Stimulated activated CD4-positive, alpha-beta T cell treated with anti-CD3 and anti-CD28 coated beads, TNF-alpha, amount 100 ng/mL, for 4 hours (primary cell): ENCODE measurements around the gene NAPG.
A peak's percentile ranks its signal among the peaks of the same experiment; 100 is the strongest.
"Not testable (repeated sequence)": the region's sequence is repeated elsewhere in the genome, so short reads cannot be mapped to it uniquely, and the experiment has no call there.

ENCODE experiments used
- DNase-seq, 3 experiments: peaks; one replicate each; pipeline ENCODE4 v3.0.0-alpha.2; 2020; ENCODE audit warnings: low read depth in 3 of 3

NAPG gene

GRCh38 chr18:10514082-10514481, 11.7 kb upstream of the NAPG start:
- no peak for DNase-seq

GRCh38 chr18:10514601-10515000, 11.2 kb upstream of the NAPG start:
- no peak for DNase-seq

- no peak for DNase-seq
Observed at GRCh38 chr18:10515456-10515855, 10.4 kb upstream of the NAPG start.

GRCh38 chr18:10516078-10516477, 9.7 kb upstream of the NAPG start:
- DNase-seq: no peak

DNA sequence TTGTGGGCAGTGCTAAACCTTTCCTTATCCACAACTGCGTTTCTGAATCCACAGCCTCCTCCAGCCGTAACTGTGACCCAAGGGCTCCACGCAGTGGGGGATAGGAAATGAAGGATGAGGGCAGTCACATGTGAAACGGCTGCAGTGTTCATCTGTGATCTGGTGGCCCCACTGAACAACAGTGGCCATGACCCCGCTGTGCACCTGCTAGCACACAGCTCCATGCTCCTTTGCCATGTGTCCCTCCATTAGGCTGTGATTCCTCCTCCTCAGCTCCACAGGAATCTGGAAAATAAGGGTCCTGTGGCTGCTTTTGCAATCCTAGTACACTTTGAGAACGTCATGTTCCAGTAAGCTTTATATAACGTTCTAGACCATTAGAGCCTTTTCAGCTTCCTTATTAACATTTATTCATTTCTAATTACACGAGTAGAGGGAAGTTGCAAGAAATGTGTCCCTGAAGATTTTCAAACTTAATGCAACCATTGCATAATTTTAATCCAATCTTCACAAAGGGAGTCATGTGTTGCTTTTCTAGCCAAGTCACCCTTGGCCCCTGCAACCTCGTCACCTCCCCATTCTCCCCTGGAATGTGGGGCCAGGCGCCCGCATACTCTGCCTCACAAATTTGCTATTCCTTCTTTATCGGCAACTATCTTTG, 7.1 kb upstream of the NAPG start:
- no peak for DNase-seq

DNA sequence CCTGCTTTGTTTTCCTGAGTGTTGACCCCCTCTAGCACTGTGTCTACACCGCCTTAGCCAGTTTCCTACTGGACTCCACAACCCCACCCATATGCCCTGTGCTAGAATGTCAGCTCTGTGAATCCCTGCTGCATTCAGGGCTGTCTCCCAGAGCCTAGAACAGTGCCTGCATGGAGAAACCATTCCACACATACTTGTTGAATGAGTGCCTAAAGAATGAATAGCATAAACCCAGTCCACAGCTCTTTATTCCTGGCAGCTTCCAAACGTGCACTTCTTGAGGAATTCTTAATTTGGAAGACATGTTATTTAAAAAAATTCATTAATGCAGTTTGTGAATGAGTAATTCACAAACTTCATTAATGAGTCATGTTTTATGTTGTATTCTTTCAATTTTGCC, 6.5 kb upstream of the NAPG start:
- DNase-seq: no peak

DNA sequence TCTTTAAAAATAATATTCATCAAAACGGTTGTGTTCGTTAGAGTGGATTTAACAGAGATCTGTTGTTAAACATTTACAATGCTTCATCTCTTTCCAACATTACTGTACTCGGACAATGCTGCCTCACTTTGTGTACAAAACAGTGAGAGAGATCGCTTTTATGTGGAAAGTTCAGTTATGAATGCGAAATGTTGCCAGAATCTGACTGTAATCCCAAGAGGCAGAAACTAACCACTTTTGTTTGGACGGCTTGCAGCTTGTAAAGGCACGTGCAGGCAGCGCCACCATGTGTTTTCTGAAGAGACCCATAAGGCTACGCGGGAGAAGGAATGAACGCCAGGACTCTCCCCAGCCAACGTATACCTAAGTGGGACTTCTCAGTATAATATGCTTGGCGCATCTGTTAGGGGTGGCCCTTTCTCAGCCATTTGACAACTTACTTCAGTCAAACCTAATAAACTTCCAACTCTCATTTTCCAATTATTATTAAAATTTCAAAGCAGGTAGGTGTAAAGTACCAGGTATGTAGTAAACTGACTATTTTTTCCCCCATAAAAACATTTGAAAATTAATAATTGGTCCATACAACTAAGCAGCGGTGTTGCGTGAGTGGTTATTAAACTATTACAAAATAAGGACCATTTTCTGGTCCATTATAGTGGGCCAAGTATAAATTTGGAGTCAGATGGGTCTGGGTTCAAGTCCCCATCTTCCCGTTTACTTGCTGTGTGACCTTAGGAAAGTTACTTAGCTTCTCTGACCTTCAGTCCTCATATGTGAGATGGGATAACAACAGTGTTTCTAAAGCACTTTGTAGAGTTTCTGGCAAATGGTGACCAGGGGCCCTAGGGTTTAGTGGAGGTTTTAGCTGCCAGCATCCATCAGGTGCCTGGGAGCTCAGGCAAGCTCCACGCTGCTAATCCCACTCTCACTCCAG, 5.6 kb upstream of the NAPG start:
- DNase-seq: peak; percentile 11 to 17 (median 14)

GRCh38 chr18:10521566-10521965, 4.3 kb upstream of the NAPG start:
- DNase-seq: no peak

DNA sequence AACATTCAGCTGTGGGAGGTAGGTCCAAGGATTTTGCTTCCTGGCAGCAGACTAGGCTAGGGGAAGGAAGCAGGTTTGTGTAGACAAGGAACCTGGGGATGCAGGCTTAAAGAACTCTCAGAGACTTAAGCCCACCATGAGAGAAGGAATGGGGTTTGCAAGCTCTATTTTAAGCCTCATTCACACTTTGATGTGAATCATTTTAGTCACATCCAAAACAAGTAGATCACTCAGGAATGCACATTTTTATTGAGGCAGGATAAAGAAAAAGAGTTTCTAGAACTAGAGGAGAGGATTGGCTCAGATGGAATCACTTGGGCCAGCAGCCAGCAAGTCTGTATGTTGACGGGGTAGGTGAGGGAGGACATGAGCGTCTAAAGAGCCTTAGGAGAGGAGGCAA, 3.3 kb upstream of the NAPG start:
- DNase-seq: no peak

- no peak for DNase-seq
Observed at GRCh38 chr18:10523544-10523943, 2.3 kb upstream of the NAPG start.

GRCh38 chr18:10524507-10525370, 1.1 kb upstream of the NAPG start:
- no peak for DNase-seq

DNA sequence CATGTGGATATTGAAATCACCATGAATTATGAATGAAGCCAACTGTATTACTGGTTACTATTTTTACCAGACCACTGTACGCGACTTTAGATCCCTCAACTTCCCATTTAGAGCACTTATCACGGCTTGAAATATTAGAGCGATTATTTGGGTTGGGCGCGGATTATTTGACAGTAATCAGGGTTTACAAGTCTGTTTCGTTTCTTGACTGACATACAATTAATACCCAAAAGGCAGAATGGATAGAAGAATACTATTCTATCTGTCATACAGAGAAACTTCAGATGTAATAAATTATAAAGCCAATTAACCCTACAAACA, 496 bp upstream of the NAPG start:
- no peak for DNase-seq

DNA sequence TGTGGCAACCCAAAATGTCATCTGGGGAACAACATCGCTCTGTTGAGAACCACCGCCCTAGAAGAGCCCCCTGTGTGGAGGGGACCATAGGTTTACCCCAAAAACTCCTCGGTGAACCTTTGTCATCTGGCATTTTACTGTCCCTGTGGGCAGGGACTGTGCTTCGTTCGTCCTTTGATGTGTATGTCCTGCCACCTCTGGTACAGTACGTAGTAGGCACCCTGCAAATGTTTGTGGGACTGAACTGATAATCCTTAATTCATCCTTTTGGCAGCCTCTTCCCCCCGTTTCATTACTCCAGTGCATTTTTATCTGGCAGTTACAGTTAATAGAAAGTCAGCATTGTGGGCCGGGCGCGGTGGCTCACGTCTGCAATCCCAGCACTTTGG, 728 bp downstream of the NAPG start:
- DNase-seq: no peak

- no peak for DNase-seq
Observed at GRCh38 chr18:10528439-10528838, 2.6 kb downstream of the NAPG start.

DNA sequence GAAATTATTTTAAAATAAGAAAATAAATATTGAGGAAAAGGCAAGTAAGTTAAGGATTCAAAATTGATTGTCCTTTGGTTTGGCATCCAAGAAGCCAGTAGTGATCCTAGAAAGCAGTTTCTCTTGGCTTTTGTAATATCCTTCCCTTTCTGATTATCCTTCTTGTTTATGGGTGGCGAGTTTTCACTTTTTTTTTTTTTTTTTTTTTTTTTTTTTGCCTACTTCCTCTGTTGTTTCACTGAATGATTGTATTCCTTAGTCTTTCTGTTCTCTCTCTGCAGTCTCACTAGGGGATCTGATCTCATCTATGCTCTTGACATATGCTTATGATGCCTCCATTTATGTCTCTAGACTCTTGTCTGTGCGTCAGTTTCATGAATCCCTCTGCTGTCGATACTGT, 4.2 kb downstream of the NAPG start:
- DNase-seq: no peak

GRCh38 chr18:10530852-10531251, 5.0 kb downstream of the NAPG start:
- no peak for DNase-seq

- no peak for DNase-seq
Observed at GRCh38 chr18:10533111-10533510, 7.3 kb downstream of the NAPG start.

DNA sequence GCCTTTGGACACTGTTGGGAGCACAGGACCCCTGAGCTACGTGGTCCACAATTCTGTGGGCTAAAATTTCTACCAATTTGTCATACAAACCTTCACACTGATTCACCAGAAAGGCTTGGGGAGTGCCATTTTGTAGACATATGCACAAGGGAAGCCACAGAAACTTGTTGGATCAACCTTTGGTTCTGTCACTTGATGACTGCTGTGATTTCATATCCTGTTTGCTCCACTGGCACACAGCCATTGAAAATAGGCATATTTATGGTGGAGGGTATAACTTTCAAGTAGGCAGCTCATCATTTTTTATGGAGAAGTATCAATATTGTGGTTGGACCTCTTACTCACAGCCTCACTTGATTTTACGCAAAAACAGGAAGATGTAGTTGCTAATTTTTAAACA, 10.5 kb downstream of the NAPG start:
- no peak for DNase-seq

GRCh38 chr18:10537765-10538164, 11.9 kb downstream of the NAPG start:
- DNase-seq: no peak

DNA sequence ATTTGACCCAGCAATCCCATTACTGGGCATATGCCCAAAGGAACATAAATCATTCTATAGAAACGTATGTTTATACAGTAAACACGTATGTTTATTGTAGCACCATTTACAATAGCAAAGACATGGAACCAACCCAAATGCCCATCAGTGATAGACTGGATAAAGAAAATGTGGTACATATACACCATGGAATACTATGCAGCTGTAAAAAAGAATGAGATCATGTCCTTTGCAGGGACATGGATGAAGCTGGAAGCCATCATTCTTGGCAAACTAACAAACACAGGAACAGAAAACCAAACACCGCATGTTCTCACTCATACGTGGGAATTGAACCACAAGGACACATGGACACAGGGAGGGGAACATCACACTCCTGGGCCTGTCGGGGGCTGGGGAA, 13.3 kb downstream of the NAPG start:
- DNase-seq: not testable (repeated sequence)

DNA sequence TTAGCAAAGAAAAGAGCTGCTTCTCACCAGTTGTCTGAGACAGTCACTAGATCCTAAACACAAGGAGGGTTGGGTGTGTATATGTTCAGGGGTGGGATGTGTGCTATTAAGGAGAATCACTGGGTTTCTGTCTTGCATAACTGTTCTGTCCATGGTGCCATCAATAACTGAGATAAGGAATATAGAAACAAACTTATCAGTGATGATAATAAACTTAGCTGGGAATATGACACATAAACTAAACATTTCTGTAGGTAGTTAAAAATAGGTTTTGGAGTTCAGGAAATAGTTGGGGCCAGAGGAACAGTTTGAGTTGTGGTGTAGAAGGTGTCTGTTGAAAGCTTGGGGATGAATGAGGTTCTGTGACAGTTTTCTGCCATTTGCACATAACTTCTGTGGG, 17.4 kb downstream of the NAPG start:
- DNase-seq: no peak

DNA sequence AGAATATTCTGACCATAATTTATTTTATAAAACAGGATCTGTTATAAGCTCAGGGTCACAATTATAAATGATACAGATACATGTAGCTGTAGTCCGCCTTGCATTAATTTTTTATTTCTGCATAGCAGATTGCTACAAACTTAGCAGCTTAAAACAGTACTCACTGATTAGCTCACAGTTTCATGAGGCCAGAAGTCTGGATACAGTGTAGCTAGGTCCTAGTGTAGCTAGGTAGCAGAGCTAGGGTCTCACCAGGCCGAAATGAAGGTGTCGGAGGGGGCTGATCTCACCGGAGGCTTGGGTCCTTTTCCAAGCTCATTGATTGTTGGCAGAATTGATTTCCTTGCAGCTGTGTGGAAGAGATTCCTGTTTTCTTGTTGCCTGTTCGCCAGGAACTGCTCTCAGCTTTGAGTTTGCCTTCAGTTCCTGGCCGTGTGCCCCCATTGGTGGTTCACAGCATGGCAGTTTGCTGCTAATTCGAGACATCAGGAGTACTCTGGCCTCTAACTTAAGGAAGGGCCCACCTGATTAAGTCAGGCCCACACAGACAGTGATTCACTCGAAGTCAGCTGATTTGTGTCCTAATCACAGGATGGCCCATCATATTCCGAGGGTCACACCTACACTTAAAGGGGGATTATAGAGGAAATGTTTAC, 18.4 kb downstream of the NAPG start:
- DNase-seq: no peak
